Measurements from ENCODE around the gene LIPT2.

DNA sequence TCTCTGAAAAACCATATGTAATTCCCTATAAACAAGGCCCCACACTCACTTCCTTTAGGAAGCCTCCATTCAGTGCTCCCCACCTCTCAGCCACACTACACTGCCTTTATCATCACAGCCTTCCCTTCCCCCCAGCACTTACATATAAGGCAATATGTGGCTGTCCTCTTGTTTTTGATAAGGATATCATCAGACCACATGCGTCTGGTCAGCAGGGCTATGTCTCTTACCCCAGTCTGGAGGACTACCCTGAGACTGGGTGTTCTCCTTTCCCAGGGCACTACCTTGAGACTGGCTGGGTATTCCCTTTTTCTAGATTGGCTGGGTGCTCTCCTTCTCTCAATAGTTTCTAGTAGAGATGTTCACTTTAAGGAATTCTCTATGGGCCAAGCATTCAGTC lies 33.9 kb downstream of the LIPT2 start:
- TF ChIP-seq, protein P1, sequence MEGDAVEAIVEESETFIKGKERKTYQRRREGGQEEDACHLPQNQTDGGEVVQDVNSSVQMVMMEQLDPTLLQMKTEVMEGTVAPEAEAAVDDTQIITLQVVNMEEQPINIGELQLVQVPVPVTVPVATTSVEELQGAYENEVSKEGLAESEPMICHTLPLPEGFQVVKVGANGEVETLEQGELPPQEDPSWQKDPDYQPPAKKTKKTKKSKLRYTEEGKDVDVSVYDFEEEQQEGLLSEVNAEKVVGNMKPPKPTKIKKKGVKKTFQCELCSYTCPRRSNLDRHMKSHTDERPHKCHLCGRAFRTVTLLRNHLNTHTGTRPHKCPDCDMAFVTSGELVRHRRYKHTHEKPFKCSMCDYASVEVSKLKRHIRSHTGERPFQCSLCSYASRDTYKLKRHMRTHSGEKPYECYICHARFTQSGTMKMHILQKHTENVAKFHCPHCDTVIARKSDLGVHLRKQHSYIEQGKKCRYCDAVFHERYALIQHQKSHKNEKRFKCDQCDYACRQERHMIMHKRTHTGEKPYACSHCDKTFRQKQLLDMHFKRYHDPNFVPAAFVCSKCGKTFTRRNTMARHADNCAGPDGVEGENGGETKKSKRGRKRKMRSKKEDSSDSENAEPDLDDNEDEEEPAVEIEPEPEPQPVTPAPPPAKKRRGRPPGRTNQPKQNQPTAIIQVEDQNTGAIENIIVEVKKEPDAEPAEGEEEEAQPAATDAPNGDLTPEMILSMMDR (IDR thresholded peaks at IDR 0.05): no peak
- TF ChIP-seq POLR2A (IDR thresholded peaks at IDR 0.05): no peak
